Muscle of arm (tissue), 12 donors: Measurements from ENCODE around the gene LRRC46. TPM values are rescaled to one million over a fixed set of nuclear protein-coding genes. Genes with fewer than 3 reads are reported as not detected.

Source experiments
- DNase-seq: peaks from one replicate; pipeline ENCODE4 v3.0.0-alpha.2; 2013
- polyA plus RNA-seq, 12 donors: library from polyadenylated mRNA; unstranded; fragments of 120-200 nt; gene quantifications; one replicate each; pipeline ENCODE4 v1.2.1, GENCODE V29; 2013; ENCODE audit not compliant: insufficient read length in 12 of 12

LRRC46 gene
- polyA plus RNA-seq, 12 donors = 0.57 to 1.8 (median 1.0) TPM; not detected in 2

DNA sequence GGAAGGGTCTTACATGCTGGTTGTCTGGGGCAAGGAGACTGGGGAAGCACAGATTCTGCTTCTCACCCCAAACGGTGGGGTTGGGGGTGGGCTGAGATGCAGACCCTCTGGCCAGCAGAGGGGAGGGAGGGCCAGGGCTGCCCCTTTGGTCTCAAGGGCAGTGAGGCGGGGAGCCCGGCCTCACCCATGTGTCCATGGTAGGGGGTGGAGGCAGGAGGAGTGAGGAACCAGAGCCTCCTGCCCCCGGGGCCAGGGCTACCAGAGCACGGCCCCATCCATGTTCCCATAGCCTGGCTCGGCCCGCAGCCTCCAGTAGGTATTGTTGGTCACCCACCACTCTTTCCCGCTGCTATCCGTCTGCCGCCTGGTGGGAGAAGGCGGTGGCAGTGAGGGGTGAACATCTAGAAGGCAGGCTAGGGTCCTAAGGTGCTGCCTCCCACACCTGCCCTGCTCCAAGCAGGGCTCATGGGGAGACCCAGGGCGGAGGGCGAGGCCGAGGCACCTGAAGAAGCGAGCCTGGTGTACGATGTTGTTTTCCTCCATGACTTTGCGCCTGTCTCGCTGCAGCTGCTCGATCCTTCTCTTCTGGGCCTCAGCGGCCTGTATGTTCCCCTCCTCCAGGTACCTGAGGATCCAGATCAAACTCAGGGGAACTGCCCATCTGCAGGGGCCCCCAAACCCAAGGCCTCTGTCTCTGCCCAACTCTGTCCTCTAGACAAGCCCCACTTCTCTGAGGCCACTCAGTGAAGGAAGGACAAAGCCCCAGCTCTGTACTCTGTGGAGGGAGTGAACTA lies 23.2 kb upstream of the LRRC46 start:
- no peak for DNase-seq

DNA sequence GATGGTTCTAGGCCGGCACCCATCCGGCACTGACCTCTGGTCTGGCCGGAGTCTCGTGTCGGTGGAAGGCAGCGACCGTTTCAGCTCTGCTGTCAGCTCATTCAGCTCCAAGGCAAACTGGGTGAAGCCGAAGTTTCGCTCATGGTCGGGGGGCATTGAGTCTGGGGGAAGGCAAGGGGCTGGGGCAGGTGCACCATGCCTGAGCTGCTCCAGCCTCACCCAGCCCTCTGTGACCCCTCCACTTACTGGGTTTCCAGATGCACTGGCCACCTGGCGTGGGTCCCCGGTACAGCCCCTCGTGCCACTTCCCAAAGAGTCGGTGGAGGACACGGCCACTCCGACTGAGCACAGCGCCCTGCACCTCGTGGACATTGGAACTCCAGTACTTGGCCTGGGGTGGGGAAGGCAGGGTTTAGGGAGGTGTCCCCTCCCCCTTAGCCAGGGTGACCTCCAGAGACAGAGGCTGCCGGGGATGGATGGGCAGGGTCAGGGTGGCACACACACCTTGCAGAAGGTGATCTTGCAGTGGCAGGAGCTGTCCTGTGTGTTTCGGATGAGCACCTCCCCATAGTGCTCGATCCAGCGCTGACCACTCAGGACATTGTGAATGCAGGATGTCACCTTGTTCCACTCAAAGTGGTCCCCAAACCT lies 22.5 kb upstream of the LRRC46 start:
- no peak for DNase-seq

DNA sequence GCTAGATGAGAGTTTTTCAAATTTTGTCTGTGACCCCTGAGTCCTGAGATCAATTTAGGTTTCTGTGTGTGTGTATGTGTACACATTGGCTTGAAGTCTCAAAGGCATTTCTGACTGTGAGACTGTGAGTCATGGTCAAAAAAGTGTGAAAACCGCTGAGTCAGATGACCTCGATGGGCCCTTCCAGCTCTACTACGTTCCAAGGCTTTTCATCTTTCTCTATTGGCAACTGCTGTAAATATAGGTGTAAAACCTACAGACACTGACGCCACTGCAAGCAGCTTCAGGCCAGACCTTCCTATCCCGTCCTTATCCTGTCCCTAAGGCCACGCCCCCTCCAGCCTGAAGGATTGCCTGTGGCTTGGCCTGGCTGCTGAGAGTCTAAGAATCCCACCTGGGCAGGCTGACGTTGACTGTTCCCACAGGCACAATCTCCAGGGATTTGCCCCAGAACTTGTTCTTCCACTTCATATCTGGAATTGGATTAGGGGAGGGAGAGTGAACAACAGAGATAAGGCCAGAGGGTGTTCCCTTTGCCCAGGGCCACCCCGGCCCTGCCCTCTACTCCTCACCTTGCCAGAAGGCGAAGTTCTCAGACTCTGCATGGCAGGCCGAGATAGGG lies 21.2 kb upstream of the LRRC46 start:
- DNase-seq = no peak

DNA sequence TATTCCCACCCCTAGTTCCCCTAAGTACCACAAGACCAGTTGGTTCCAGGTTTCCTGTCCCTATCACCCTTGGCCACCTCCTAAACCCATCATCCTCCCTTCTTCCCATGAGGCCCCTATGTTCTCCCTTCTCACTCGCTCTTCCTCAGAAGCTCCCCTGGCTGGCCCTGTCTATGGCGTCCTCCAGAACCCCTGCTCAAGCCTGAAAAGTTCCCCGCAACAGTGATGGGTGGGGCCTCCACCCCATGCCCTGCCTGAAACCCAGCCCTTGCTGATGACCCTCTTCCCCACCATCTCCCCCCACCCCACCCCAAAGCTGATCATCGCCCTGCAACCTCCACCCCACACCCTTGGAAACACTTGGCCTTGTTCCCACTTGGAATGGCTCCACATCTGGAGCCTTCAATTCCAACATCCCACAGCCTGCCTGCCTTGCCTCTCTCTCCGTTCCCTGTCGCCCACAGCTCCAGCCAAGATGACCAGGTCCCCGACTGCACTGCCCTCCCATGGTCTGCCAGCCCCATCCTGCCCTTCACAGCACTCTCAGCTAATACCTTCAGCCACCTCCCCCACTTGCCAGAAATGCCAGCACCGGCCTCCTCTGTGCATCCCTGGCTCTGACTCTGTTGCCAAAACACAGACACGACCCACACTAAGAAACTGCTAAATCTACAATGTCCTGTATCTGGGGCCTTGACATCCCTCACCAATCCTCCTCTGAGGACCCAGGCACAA lies 20.4 kb upstream of the LRRC46 start:
- DNase-seq = no peak

DNA sequence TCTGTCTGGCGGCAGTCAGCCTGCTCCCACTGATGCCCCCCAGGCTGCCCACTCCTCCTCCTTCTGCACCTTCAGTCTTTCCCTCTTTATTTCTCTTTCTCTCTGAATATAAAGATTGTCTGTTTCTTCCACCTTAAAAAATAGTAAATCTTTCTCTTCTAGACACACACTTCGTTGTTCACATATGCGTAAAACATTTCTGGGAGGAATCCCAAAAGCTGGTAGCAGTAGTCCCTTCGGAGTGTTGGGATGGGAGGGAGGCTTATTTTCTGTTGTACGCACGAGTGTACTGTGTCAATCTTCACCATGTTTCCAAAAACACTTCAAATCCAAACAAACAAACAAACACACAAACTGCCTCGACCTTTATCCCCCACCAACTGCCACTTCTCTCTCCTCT lies 19.8 kb upstream of the LRRC46 start:
- no peak for DNase-seq

DNA sequence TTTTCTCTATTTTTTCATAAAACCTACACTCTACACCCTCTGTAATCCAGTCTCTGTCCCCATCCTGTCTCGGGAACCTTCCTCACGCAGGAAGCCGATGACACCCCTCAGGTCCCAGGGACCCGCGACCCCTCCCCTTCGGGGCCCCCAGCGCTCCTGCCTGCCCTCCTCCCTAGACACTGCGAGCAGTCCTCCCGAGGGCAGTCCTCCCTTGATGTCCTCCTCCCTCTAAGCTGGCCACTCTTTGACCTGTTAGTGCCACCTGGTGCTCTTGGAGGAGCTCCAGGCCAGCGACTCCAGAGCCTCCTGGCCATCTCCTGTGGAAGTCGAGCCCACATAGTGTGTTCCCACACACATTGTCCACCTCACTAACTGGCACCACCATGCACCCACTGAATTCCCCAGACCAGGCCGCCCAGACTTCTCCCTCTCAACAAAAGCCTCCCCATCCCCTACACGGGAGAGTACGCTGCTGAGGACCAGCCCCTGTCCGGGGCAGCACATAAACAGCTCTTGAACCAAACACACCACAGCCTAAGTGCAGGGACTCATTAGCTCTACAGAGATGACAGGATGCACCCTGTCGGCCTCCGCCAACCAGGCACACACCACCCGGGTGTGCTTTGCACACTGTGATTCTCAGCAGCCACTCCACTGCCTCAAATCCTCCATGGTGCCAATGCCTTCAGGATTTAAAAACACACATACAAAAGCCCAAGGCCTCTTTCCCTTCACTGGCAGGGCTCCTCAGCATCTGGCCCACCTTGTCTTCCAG lies 19.1 kb upstream of the LRRC46 start:
- no peak for DNase-seq

DNA sequence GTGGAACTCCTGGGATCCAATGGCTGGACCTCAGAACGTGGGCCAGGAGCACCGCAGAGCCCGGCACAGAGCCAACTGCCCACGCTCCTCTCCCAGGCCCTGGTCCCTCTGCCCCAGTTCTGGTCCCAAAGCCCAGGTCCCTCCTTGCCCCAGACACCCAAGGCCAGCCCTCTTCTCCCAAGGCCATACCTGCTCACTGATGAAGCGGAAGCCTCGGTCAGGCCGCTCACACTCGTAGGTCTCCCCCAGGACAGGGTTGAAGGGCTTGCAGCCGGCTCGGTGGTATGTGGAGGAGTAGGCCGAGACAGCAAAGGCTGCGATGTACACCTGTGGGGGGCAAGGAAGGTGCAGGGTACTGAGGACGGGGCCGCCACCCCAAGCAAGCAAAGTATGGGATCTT lies 18.4 kb upstream of the LRRC46 start:
- no peak for DNase-seq

DNA sequence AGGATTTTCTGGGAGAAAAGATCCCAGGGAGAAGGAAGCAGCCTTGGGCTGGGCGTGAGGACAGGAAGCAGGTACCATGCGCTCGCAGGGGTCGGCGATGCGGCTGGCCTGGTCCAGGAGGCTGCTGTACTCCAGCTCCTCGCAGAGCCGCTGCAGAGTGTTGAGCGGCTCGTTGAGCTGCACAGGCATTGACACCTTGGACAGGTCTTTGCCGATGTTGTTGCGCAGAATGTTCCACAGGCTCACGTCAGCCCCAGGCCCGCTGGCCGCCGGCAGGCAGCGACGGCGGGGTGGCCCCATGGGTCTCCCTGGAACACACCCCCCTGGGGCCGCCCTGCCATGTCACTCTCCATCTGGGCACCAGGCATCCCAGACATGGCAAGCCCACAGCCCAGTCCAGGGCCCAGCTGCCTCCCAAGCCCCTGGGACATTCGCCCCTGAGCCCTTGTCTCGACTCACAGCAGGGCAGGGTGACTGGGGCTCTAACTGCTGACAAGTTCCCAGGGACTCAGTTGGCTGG lies 17.9 kb upstream of the LRRC46 start:
- DNase-seq = no peak

DNA sequence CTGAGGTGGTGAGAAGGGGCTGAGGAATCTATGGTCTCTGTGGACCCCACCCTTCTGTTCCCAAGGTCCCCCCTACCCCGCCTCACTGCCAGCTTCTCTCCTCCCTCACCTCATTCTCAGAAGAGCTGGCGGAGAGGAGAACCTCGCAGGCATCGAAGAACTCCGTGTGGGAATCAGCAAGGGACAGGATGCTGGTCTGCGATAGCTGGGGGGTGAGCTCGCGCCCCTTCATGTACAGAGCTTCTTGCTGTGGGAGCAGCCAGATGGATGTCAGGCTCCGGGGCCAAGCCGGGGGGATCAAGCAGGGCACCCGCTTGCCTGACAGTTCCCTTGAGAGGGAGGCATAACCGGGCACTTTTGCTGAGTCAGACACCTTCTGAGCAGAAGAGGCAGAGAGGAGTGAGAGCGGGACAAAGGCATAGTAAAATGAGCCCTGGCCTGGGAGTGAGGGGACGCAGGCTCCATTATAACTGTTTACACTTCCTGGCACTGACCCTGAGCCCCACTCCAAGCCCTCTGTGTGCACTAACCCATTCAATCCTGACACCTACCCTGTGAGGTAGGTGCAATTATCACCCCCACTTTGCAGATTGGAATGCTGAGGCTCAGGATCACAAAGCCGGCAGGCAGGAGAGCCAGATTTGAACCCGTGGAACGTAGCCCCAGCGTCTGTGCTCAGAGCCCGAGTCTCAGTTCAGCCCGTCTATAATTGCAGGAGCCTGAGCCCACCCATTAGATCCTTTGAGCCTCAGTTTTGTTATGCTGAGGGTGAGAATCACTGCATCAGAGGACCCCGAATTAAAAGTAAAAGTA lies 16.2 kb upstream of the LRRC46 start:
- DNase-seq = no peak

DNA sequence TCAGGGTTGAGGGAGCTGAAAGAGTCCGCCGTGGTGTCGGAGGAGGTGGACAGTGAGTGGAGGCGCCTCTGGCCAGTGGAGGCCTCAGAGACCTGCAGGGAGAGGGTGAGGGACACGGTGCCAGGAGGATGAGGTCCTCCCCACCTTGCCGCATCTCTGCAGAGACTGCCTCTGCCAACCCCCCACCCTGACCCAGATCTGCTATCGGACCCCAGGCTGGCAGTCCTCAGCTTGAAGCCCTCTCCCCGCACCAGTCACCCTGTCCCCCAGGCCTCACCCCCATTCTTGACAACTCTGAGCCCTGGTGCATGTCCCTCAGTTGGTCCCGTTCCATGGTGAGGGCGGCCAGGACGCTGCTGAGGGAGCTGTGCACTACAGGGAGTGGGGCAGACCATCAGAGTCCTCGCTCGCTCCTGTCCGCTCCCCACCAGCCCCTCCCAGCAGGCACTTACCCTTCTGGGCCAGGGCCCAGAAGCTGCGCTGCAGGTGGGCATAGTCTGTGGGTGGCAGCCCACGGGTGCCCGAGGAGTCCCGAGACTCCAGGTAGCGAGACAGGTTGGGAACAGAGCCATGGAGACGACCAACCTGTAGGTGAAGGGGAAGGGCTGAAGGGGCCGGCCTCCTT lies 15.2 kb upstream of the LRRC46 start:
- no peak for DNase-seq

DNA sequence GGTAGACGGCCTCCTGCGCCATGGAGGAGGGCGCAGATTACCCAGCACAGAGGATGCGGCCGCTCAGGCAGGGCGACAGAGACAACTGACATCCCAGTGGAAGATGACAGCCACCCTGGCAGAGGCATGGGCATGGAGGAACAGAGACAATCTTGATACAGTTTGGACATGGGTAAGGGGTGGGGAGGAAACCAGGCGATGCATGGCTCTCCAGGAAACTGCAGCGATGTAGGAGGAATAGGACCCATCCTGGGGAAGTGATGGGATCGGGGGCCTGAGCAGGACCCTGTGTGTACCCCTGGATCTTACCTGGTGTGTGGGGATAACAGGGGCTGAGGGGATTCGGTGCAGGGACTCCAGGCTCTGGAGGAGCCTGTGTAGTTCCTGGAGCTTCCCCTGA lies 14.5 kb upstream of the LRRC46 start:
- no peak for DNase-seq

DNA sequence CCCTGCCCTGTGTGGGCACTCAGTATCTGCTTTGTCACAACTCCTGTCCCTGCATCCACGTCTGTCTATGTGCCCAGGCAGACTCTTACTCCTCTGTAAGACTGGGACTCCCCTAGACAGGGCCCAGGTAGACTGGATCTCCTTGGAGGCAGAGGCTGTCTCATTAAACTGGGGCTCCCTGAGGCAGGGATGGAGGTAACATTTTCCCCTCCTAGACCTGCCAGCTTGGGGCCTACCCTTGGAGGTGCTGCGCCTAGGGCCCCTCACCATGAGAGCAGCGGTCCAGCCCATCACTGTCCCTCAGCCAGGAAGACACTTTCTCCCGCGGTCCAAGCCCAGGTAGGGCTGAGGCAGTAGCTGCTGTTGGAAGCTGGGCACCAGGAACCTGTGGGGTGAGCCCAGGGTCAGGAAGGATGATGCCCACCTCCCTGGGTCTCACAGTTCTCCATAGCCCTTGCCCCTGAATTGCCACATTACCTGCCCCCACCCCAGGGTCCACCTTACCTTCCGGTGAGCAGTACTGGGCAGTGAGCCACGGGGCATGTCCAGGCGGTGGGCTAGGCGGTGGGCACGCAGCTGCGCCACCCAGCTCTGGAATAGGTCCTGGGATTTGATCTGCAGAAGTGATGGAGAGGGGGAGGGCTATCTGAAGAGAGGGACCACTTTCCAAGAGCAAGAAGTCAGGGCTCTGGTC lies 13.3 kb upstream of the LRRC46 start:
- no peak for DNase-seq

DNA sequence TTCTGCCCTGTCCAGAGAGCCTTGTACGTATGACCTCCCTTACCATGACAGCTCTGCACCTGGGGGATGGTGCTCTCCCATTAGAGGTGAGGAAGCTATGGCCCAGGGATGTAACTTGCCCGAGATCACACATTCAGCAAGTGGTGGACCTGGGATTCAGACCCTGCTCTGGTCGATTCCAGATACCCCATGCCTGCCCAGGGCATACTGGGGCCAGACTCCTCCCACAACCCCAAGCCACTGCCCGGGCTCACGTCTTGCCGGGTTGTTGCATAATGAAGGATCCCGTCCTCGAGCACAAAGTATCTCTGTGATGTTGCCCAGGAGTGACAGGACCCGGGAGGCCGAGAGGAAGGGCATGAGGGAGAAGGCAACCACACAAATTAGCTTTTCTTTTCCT lies 12.0 kb upstream of the LRRC46 start:
- DNase-seq = no peak

DNA sequence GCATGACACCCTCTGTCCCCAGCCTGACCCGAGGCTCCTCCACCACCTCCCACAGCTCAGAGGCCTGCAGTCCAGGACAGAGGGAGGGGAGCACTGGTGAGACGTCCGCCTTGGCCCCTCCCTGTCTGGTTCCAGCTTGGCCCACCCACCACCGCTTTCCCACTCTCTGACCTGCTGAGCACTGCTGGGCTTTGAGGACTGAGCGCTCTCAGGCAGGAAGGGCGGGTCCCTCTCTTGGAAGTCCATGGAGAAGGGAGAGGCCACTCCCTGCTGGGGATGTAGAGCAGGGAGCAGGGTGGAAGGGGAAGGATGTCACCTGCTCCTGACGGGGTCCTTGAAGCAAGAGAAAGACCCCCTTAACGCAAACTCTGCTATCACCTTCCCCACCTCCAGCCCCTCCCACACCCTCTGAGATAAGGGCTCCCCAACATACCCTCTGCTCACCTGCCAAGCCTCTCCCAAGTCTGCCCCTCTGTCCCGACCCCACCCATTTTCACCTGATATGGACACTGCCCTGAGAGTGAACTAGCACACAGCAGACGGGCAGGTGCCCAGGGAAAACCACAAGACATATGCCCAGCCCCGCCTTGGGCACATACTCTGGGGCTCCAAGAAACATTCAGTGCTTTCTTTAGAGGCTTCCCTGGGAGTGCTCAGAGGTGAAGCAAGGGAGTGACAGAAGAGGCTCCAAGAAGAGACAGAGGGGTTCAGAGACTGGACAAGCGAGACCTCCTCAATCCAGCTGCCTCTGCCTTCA lies 11.3 kb upstream of the LRRC46 start:
- no peak for DNase-seq

DNA sequence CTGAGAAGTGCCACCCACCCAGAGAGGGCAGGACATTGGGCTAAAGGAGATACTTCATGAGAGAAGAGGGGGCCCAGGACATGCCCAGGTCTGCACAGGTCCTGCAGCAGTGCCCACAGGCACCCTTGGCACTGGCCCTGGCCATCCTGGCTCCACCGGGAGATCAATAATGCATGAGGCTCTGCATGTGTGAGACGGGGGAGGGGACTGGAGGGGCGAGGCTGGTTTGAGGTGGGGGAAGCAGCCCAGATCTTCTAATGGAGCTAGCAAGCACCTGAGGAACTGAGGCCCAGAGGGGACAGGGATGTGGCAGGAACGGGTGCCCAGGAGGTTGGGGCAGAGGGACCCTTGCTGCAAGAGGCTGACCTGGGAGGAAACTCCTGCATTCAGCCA lies 10.4 kb upstream of the LRRC46 start:
- DNase-seq = no peak

DNA sequence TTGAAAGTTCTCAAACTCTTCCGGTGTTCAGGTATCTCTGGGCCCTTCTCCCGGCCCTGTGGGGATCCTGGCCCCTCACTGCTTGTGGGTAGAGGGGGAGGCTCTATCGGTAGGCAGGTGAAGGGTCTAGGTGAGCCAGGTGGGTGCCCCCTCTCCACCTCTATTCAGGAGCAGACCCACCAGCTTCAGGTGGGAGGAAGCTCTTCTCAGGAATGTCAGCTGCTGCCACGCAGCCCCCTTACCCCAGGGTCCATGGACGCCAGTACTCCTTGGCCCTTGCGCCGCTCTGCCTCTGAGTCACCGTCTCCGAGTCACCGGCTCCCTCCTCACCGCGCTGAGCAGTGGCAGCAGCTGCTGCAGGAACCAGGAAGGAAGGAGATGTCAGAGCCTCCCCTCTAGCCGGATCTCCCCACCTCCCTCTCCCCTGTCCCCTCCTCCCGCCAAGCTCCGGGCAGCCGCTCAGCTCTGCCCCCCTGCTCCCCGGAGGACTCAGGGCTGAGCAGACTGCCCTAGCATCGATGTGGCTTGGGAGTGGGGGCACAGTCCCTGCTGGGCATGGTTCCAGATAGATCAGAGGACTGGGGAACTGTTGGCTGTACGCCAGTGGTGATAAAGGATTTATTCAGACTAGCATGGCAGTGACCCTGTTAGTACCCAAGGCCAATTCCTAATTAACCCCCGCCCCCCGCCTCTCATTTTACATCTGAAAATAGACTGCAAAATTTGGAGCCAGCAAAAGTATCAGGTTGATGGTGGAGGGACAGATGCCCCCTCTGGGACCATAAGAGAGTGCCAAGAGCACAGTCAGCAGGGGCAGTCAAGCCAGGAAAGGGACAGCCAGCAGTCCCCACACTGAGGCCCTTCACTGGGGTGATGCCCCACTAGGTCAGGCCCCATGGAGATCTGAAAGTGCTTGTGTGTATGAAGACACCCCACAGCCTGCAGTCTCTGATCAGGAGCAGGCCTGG lies 9.8 kb upstream of the LRRC46 start, which contains the start of gene OSBPL7:
TSS of gene OSBPL7 (minus strand) at position 371 of the 968 bp plus-strand sequence. CDS start 1,516 bp downstream, outside the sequence.
- DNase-seq = peak; percentile 78

DNA sequence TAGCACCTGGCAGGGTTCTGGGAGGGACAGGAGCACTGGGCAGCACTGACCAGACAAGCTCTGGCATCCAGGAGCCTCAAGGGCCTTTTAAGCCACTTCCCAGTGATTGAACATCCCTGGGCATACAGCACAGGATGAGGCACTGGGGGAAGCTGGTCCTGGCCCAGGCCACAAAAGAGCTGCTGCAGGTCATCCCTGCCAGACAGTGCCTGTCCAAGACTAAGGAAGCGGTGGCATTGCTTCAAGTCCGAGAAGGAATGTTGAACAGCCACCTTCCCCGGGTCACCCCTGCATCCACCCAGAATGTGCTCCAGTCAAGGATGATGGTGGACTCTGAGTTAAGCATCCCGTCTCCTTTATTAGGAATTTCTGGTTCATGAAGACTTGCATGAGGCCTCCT lies 8.7 kb upstream of the LRRC46 start:
- no peak for DNase-seq
